Esophagus muscularis mucosa (tissue), 4 donors: ENCODE data around the gene DHX35. TPM values are rescaled to one million over a fixed set of nuclear protein-coding genes. Genes with fewer than 3 reads are reported as not detected.

Experiments
- DNase-seq: peaks from one replicate; pipeline ENCODE4 v3.0.0-alpha.2; 2017; ENCODE audit errors: extremely low spot score
- H3K27ac ChIP-seq, 4 donors: fragments of 200-600 bp; sonication (generic); replicated peaks in 1 of 4; 1 replicate in 3 of 4; 2 replicates in 1 of 4; pipeline ENCODE4 v1.5.1; 2016 to 2019; ENCODE audit warnings: mild to moderate bottlenecking in 1 of 4
- H3K27me3 ChIP-seq, 4 donors: fragments of 200-600 bp; sonication (generic); one replicate each; pipeline versions ENCODE4 v1.5.1 to v1.6.0; 2016 to 2019
- H3K36me3 ChIP-seq, 4 donors: fragments of 200-600 bp; sonication (generic); one replicate each; pipeline ENCODE4 v1.5.1; 2016 to 2019
- H3K4me1 ChIP-seq, 4 donors: fragments of 200-600 bp; sonication (generic); one replicate each; pipeline ENCODE4 v1.5.1; 2016 to 2019
- H3K4me3 ChIP-seq, 4 donors: fragments of 200-600 bp; sonication (generic); 1 replicate in 2 of 4; 2 replicates in 2 of 4; pipeline ENCODE4 v1.5.1; 2016 to 2019; ENCODE audit warnings: mild to moderate bottlenecking in 4 of 4, moderate library complexity in 1 of 4
- H3K9me3 ChIP-seq, 4 donors: fragments of 200-600 bp; sonication (generic); 1 replicate in 3 of 4; 2 replicates in 1 of 4; pipeline ENCODE4 v1.5.1; 2016 to 2019
- EP300 ChIP-seq: sonication (generic); formaldehyde crosslinking; IDR thresholded peaks from one replicate; pipeline ENCODE4 v1.6.1; 2017; ENCODE audit warnings: antibody characterized with exemption
- POLR2A ChIP-seq: fragments of 450-650 bp; IDR thresholded peaks from one replicate; pipeline ENCODE4 v1.6.1; 2017; ENCODE audit warnings: antibody characterized with exemption, moderate library complexity, mild to moderate bottlenecking, low read depth
- POLR2AphosphoS5 ChIP-seq, 2 donors: sonication (generic); formaldehyde crosslinking; IDR thresholded peaks; one replicate each; pipeline ENCODE4 v1.6.1; 2017; ENCODE audit warnings: antibody characterized with exemption in 2 of 2
- WGBS: methylation state at CpG from one replicate; pipeline ENCODE4 v1.1.5; 2018; 5-methylcytosine and 5-hydroxymethylcytosine counted together
- intact Hi-C: fragments of 100-400 bp; cut with DNase I; formaldehyde crosslinking; loops from one replicate; pipeline ENCODE4 v1.15.1; 2023
- total RNA-seq, 4 donors: library from RNA; depleted of rRNA; stranded (reverse); fragments of >200 nt; gene quantifications; one replicate each; pipeline versions ENCODE4 v1.1.0 to v1.2.1, GENCODE V29; 2016
- TF ChIP-seq, protein P1 (sequence below), 3 experiments: fragments of 200-600 bp in 2 of 3; fragments of 450-650 bp in 1 of 3; sonication (generic) in 2 of 3; IDR thresholded peaks; one replicate each; pipeline ENCODE4 v1.5.1; 2017 to 2019; ENCODE audit warnings: antibody characterized with exemption in 3 of 3, mild to moderate bottlenecking in 2 of 3, moderate library complexity in 1 of 3

The DHX35 gene, protein sequence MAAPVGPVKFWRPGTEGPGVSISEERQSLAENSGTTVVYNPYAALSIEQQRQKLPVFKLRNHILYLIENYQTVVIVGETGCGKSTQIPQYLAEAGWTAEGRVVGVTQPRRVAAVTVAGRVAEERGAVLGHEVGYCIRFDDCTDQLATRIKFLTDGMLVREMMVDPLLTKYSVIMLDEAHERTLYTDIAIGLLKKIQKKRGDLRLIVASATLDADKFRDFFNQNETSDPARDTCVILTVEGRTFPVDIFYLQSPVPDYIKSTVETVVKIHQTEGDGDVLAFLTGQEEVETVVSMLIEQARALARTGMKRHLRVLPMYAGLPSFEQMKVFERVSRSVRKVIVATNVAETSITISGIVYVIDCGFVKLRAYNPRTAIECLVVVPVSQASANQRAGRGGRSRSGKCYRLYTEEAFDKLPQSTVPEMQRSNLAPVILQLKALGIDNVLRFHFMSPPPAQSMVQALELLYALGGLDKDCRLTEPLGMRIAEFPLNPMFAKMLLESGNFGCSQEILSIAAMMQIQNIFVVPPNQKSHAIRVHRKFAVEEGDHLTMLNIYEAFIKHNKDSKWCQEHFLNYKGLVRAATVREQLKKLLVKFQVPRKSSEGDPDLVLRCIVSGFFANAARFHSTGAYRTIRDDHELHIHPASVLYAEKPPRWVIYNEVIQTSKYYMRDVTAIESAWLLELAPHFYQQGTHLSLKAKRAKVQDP
- 10 to 100 TPM; 19.7 to 31.7 (median 24.5) TPM for total RNA-seq

DNA sequence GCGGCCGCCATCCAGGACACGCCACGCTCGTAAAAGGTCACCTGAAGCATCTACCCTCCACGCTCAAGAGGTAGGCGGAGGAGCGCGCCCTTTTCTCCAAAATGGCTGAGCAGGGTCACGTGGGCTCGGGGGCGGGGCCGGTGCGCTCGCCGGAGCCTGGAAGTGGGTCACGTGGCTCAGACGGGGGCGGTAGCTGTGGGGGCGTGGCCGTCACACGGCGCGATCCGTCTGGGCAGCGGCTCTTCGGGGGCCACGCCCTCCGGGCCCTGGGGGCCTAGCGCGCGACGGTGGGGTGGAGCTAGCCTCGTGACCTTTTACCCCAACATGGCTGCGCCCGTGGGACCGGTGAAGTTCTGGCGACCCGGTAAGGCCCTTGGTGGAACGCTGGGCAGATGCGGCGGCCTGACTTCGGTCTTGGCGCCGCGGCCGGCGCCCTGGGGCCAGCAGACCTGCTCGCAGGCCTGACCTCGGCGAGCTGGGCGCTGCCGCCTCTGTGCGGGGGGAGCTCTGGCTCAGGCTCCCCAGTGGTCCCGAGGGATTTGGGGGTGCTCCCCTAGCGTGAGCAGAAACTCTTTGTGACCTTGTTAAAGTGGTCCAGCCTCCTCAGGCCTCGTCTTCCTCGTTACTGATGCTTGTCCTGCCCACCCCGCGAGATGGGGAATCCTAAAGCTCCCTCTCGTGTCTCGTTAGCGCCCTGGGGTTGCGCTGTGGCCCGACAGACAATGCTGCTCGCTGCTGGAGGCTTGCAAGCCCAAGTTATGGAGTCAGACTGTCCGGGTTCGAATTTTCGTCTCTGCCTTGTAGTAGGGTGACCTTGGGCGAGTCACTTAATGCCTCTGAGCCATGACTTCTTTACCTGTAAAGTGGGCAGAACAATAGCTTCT is at the start of gene DHX35:
DHX35 (plus strand) TSS at position 301 of the 884 bp plus-strand sequence; CDS start at position 325, 24 bp downstream.
- Histone ChIP-seq H3K27me3 (peaks cover 0 to 2% (median 0%) of the 10 kb centered on the region in 4 donors), H3K4me1 (peaks cover 15 to 39% (median 34%) of the 10 kb centered on the region in 4 donors), H3K36me3 (peaks cover 0 to 11% (median 0%) of the 10 kb centered on the region in 4 donors), H3K27ac (peak within 1 kb of the TSS; percentile 91 to 98 (median 98)), H3K4me3 (peak within 1 kb of the TSS; percentile 82 to 99 (median 96)), H3K9me3 (no peaks in the 10 kb centered on the region)
- WGBS, result no CpG with 5 or more reads among the region's 70 CpGs
- intact Hi-C loops, result no loop called here
- DNase-seq, result peak; percentile 100
- TF ChIP-seq POLR2AphosphoS5 (IDR thresholded peaks at IDR 0.05) (peak; percentile 91 to 95), POLR2A (no peak)
- TF ChIP-seq, protein P1, sequence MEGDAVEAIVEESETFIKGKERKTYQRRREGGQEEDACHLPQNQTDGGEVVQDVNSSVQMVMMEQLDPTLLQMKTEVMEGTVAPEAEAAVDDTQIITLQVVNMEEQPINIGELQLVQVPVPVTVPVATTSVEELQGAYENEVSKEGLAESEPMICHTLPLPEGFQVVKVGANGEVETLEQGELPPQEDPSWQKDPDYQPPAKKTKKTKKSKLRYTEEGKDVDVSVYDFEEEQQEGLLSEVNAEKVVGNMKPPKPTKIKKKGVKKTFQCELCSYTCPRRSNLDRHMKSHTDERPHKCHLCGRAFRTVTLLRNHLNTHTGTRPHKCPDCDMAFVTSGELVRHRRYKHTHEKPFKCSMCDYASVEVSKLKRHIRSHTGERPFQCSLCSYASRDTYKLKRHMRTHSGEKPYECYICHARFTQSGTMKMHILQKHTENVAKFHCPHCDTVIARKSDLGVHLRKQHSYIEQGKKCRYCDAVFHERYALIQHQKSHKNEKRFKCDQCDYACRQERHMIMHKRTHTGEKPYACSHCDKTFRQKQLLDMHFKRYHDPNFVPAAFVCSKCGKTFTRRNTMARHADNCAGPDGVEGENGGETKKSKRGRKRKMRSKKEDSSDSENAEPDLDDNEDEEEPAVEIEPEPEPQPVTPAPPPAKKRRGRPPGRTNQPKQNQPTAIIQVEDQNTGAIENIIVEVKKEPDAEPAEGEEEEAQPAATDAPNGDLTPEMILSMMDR (IDR thresholded peaks at IDR 0.05), result peak in 2 of 3 experiments; percentile 43 to 48

DNA sequence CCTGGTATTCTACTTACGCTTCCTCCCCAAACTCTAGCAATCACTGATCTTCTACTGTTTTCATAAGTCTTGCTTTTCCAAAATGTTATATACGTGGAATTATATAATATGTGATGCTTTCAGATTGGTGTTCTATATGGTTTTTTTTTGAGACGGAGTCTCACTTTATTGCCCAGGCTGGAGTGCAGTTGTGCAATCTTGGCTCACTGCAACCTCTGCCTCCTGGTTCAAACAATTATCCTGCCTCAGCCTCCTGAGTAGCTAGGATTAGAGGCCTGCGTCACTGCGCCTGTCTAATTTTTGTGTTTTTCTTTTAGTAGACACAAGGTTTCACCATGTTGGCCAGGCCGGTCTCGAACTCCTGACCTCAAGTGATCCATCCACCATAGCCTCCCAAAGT is 46.8 kb upstream of the DHX35 start:
- Histone ChIP-seq H3K4me3 (no peak overlapping the region), H3K27ac (no peak overlapping the region), H3K9me3 (no peaks in the 10 kb centered on the region), H3K27me3 (peaks cover 0 to 38% (median 2%) of the 10 kb centered on the region in 4 donors), H3K36me3 (peaks cover 0 to 43% (median 1%) of the 10 kb centered on the region in 4 donors), H3K4me1 (no peaks in the 10 kb centered on the region)
- no peak for DNase-seq
- TF ChIP-seq EP300 (no peak), POLR2AphosphoS5 (IDR thresholded peaks at IDR 0.05) (no peak), POLR2A (no peak)
- TF ChIP-seq, protein P1 (IDR thresholded peaks at IDR 0.05), result no peak
- WGBS, result 96% methylated on average over 7 of the region's 7 CpGs
- intact Hi-C loops, result no loop called here

GRCh38 chr20:38917657-38918056 is 44.5 kb upstream of the DHX35 start:
- H3K4me1 ChIP-seq, result no peaks in the 10 kb centered on the region
- peaks cover 0 to 49% (median 1%) of the 10 kb centered on the region in 4 donors for H3K36me3 ChIP-seq
- H3K9me3 ChIP-seq, result no peaks in the 10 kb centered on the region
- WGBS, result 94% methylated on average over 4 of the region's 4 CpGs
- no peak overlapping the region for H3K4me3 ChIP-seq
- intact Hi-C loops, result no loop called here
- no peak for TF ChIP-seq POLR2A
- TF ChIP-seq EP300, result no peak
- TF ChIP-seq, protein P1 (IDR thresholded peaks at IDR 0.05), result no peak
- no peak for TF ChIP-seq POLR2AphosphoS5 (IDR thresholded peaks at IDR 0.05)
- peaks cover 0 to 48% (median 2%) of the 10 kb centered on the region in 4 donors for H3K27me3 ChIP-seq
- no peak for DNase-seq
- no peak overlapping the region for H3K27ac ChIP-seq

- Histone ChIP-seq H3K27me3 (peaks cover 0 to 45% (median 2%) of the 10 kb centered on the region in 4 donors), H3K27ac (no peak overlapping the region), H3K4me1 (no peaks in the 10 kb centered on the region), H3K9me3 (no peaks in the 10 kb centered on the region), H3K36me3 (peaks cover 0 to 44% (median 1%) of the 10 kb centered on the region in 4 donors), H3K4me3 (no peak overlapping the region)
- no peak for DNase-seq
- intact Hi-C loops, result no loop called here
- 96% methylated on average over 19 of the region's 19 CpGs for WGBS
- TF ChIP-seq, protein P1 (IDR thresholded peaks at IDR 0.05), result no peak
- TF ChIP-seq POLR2A, result no peak
- no peak for TF ChIP-seq EP300
- no peak for TF ChIP-seq POLR2AphosphoS5 (IDR thresholded peaks at IDR 0.05)
Measured at GRCh38 chr20:38918172-38918571, 44.0 kb upstream of the DHX35 start.
